ENCODE data around the gene IRX2.

IRX2 gene

GRCh38 chr5:2761921-2762488 is 10.5 kb upstream of the IRX2 start:
- Mint-ChIP-seq H3K4me1 (no peaks in the 10 kb centered on the region), H3K4me3 (no peak overlapping the region), H3K27me3 (peaks cover 30% of the 10 kb centered on the region), H3K9me3 (no peaks in the 10 kb centered on the region), H3K36me3 (no peaks in the 10 kb centered on the region), H3K27ac (no peak overlapping the region)
- CTCF ChIA-PET, result no interaction called here
- DNase-seq, result no peak

- peaks cover 3% of the 10 kb centered on the region for H3K4me1 Mint-ChIP-seq
- DNase-seq, result no peak
- H3K36me3 Mint-ChIP-seq, result peaks cover 3% of the 10 kb centered on the region
- no peak overlapping the region for H3K27ac Mint-ChIP-seq
- no peak overlapping the region for H3K4me3 Mint-ChIP-seq
- CTCF ChIA-PET, result no interaction called here
- peaks cover 52% of the 10 kb centered on the region for H3K27me3 Mint-ChIP-seq
- no peaks in the 10 kb centered on the region for H3K9me3 Mint-ChIP-seq
Observed at GRCh38 chr5:2759696-2760461, 8.4 kb upstream of the IRX2 start.

DNA sequence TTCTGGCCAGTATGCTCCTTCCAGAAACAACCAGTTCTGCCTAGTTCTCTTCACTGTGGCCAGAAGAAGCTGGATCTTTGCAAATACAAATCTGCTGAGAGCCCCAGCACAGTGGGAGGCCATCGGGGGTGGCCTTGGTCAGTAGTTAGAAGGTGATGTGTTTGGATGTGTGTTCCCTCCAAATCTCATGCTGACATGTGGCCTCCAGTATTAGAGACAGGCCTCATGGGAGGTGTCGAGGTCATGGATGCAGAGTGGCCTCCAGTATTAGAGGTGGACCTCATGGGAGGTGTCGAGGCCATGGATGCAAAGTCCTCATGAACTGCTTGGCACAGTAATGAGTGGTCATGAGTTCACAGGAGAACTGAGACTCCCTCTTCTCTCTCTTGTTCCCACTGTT is 7.6 kb upstream of the IRX2 start:
- no peaks in the 10 kb centered on the region for H3K9me3 Mint-ChIP-seq
- peaks cover 3% of the 10 kb centered on the region for H3K4me1 Mint-ChIP-seq
- H3K27ac Mint-ChIP-seq, result no peak overlapping the region
- H3K27me3 Mint-ChIP-seq, result peaks cover 60% of the 10 kb centered on the region
- no peak for DNase-seq
- no peak overlapping the region for H3K4me3 Mint-ChIP-seq
- H3K36me3 Mint-ChIP-seq, result peaks cover 5% of the 10 kb centered on the region
- CTCF ChIA-PET, result no interaction called here

DNA sequence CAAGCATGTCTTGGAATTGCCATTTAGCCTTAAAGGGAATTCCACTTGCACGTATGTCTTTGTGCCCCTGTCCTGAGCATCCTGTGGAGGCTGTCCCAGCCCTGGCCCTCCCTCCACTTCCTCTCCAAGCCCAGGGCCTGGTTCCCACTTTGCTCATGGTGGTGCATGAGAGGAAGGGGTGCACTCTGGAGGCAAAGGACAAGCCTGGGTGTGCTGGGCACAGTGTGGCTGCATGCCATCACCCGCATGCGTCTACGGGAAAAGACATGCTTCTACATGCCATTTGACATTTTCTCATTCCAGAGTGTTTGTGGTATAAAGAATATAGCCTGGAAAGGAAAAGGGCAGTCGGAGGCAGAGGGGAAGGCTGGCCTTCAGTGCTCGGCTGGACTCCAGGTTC is 7.2 kb upstream of the IRX2 start:
- H3K27me3 Mint-ChIP-seq, result peaks cover 64% of the 10 kb centered on the region
- H3K9me3 Mint-ChIP-seq, result no peaks in the 10 kb centered on the region
- no peak overlapping the region for H3K4me3 Mint-ChIP-seq
- H3K36me3 Mint-ChIP-seq, result peaks cover 5% of the 10 kb centered on the region
- H3K4me1 Mint-ChIP-seq, result peaks cover 3% of the 10 kb centered on the region
- CTCF ChIA-PET, result no interaction called here
- no peak for DNase-seq
- no peak overlapping the region for H3K27ac Mint-ChIP-seq

GRCh38 chr5:2757563-2758351 is 6.3 kb upstream of the IRX2 start:
- Mint-ChIP-seq H3K4me3 (no peak overlapping the region), H3K36me3 (peaks cover 5% of the 10 kb centered on the region), H3K9me3 (no peaks in the 10 kb centered on the region), H3K27ac (peak overlapping the region; percentile 73), H3K27me3 (peaks cover 73% of the 10 kb centered on the region), H3K4me1 (peaks cover 3% of the 10 kb centered on the region)
- CTCF ChIA-PET, result no interaction called here
- DNase-seq, result no peak

DNA sequence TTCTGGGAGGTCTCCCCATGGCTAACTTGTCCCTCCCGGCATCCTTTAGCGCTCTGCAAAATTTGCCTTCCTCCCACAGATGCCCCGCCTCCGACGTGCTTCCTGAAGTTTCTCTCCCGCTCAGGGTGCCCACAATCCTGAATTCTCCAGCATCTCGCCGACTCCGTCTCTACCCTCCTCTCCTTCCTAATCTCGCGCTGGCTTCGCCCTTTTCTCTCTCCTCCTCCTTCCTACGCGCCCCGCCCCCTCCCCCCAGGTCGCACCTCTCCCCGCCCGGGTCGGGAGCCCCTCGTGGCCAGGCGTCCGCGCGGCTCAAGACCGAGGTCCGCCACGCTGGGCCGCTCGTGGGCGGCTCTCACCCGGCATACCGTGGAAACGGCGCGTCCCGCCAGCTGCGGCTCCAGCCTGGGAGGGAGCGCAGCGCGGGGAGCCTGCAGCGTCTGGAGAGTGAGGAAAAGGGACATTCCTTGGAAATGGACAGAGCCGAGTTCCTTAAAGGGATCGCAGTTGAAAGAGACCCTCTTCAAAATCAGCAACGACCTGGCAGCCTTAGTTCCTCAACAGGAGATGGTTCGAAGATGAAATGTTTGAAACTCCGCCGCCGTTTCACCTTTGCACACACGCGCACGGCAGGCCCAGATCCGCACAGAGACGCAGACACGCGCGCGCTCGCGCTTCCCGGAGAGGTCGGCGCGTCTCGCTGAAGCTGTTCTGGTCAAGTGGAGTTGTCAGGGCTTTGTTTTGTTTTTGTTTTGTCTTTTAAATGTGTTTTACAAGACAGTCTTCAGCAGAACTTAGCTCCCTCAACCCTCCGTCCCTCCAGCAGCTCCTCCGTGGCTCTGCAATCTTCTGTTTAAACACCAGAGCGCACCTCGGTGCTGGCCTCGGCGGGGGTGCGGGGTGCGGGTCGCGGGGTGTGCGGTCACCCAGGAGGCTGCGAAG is 5.0 kb upstream of the IRX2 start:
- Mint-ChIP-seq H3K27ac (no peak overlapping the region), H3K27me3 (peaks cover 81% of the 10 kb centered on the region)
- CTCF ChIA-PET, result no interaction called here

GRCh38 chr5:2755681-2756171 is 4.2 kb upstream of the IRX2 start:
- Mint-ChIP-seq H3K27ac (peak overlapping the region; percentile 19), H3K4me1 (peaks cover 3% of the 10 kb centered on the region), H3K9me3 (no peaks in the 10 kb centered on the region), H3K4me3 (no peak overlapping the region), H3K36me3 (peaks cover 7% of the 10 kb centered on the region), H3K27me3 (peaks cover 82% of the 10 kb centered on the region)
- CTCF ChIA-PET, result no interaction called here
- DNase-seq, result no peak

More for the DNA sequence above, 5.0 kb upstream of the IRX2 start:
- no peaks in the 10 kb centered on the region for H3K9me3 Mint-ChIP-seq
- H3K36me3 Mint-ChIP-seq, result peaks cover 7% of the 10 kb centered on the region
- H3K4me1 Mint-ChIP-seq, result peaks cover 3% of the 10 kb centered on the region
- H3K4me3 Mint-ChIP-seq, result no peak overlapping the region
- no peak for DNase-seq

GRCh38 chr5:2755076-2755680 is 3.7 kb upstream of the IRX2 start:
- Mint-ChIP-seq H3K27ac (peak overlapping the region; percentile 19), H3K4me1 (peaks cover 3% of the 10 kb centered on the region), H3K36me3 (peaks cover 7% of the 10 kb centered on the region), H3K9me3 (no peaks in the 10 kb centered on the region), H3K27me3 (peaks cover 88% of the 10 kb centered on the region), H3K4me3 (no peak overlapping the region)
- no peak for DNase-seq
- CTCF ChIA-PET, result no interaction called here

DNA sequence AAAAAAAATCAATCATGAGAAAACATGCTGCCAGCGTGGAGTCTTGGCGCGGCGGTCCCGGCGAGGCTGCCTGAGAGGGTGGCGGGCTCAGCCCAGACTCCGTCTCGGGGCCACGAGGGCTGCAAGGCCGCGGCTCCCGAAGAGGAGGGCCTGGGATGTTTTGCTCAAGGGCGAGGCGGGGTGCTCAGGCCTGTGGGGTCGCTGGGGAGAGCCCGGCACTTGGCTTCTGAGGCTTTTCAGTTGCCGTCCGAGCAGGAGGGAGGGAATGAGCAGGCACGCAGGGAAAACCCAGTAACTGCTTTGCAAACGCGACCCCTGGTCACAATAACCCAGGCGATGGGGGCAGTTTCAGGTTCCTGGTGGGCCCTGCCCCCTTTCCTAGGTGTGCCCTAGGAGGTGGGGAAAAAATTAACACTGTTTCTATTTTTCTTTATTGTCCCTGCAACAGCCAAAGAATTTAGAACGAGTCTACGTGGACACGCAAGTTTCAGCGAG is 3.2 kb upstream of the IRX2 start:
- no peak overlapping the region for H3K27ac Mint-ChIP-seq
- peaks cover 4% of the 10 kb centered on the region for H3K9me3 Mint-ChIP-seq
- peaks cover 88% of the 10 kb centered on the region for H3K27me3 Mint-ChIP-seq
- H3K4me3 Mint-ChIP-seq, result no peak overlapping the region
- DNase-seq, result no peak
- CTCF ChIA-PET, result no interaction called here
- peaks cover 3% of the 10 kb centered on the region for H3K4me1 Mint-ChIP-seq
- H3K36me3 Mint-ChIP-seq, result peaks cover 11% of the 10 kb centered on the region

- CTCF ChIA-PET, result no interaction called here
- DNase-seq, result no peak
- peaks cover 14% of the 10 kb centered on the region for H3K36me3 Mint-ChIP-seq
- no peak overlapping the region for H3K4me3 Mint-ChIP-seq
- H3K27me3 Mint-ChIP-seq, result peaks cover 88% of the 10 kb centered on the region
- peaks cover 3% of the 10 kb centered on the region for H3K4me1 Mint-ChIP-seq
- peaks cover 7% of the 10 kb centered on the region for H3K9me3 Mint-ChIP-seq
- H3K27ac Mint-ChIP-seq, result peak overlapping the region; percentile 56
Observed at GRCh38 chr5:2753452-2754420, 2.3 kb upstream of the IRX2 start.

- DNase-seq, result no peak
- Mint-ChIP-seq H3K36me3 (peaks cover 14% of the 10 kb centered on the region), H3K9me3 (peaks cover 7% of the 10 kb centered on the region), H3K27ac (no peak overlapping the region), H3K27me3 (peaks cover 82% of the 10 kb centered on the region), H3K4me1 (peaks cover 3% of the 10 kb centered on the region), H3K4me3 (no peak overlapping the region)
- CTCF ChIA-PET, result no interaction called here
Observed at GRCh38 chr5:2752821-2753439, 1.5 kb upstream of the IRX2 start.

DNA sequence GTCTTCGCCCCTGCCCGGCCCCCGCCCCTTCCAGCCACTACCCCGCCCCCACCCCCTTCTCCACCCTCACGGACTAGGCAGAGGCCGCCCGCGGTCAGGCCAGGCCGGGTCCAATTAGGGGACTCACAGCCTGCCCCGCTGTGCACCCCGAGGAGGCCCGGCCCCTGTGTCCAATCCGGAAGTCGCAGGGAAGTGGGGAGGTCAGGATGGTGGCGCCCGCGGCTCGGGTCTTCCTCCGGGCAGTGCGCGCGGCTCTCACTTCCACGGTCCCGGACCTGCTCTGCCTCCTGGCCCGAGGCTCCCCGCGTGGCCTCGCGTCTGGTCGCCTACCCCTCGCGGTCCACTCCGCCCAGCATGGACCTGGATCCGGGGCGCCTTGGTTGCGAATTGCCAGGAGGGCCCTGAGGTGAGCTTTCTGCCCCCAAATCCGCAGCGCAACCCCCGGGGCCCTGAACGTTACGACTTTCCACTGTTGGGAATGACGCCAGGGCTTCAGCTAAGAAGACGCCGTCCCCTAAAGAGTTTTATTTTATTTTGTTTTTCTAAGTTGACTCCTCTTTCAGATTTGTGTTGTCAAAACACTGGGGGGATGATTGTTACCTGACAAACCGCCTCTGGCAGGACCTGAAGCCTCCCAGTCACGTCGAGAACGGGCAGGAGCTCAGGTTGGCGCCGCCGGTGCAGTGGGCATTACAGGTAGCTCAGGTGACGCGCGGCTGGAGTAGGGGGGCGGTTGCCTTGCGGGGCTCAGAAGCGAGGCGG is 763 bp upstream of the IRX2 start:
- peak overlapping the region; percentile 74 for H3K27ac Mint-ChIP-seq
- peak overlapping the region; percentile 7 for H3K4me3 Mint-ChIP-seq
- peaks cover 3% of the 10 kb centered on the region for H3K4me1 Mint-ChIP-seq
- H3K27me3 Mint-ChIP-seq, result peaks cover 82% of the 10 kb centered on the region
- peaks cover 14% of the 10 kb centered on the region for H3K36me3 Mint-ChIP-seq
- H3K9me3 Mint-ChIP-seq, result peaks cover 7% of the 10 kb centered on the region
- no peak for DNase-seq
- CTCF ChIA-PET, result no interaction called here
